ENCODE results near the gene CMTR1. TPM values are rescaled to one million over a fixed set of nuclear protein-coding genes. Genes with fewer than 3 reads are reported as not detected.

The CMTR1 gene
- total RNA-seq, 1 experiment from 2014 or later = 37.7 TPM

DNA sequence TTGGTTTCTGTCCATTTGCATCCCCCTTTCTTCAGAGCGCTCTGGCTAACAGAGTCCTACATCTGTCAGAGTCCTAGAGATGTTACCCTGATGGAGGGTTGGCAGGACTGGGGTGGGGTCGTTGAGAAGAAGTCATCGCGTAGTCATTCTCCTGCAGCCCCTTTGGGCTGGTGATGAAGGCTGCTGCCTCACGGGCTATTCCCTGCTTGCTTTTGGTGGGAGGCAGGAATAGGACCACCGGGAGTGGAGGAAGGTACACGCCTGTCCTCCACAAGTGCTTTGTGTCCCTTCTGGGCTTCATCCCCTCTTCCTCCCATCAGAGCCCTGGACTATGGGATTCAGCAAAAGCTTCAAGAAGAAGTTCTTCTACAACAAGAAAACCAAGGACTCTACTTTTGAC, 45.8 kb downstream of the CMTR1 start:
- in situ Hi-C loops (cut with HindIII; ENCODE audit: low pct_unique_long_range_greater_than_20kb, low sequenced_read_pairs) (no loop called here), intact Hi-C loops (cut with micrococcal nuclease; ENCODE audit: unreplicated experiment) (no loop called here)
- Histone ChIP-seq H3K4me1 (ENCODE audit: control insufficient read depth, insufficient read depth, low read length) (no peaks in the 10 kb centered on the region; the same call in 1 of the 2 replicates), H3K9me3 (ENCODE audit: control insufficient read depth, insufficient read depth, low read depth, low read length) (no peaks in the 10 kb centered on the region), H3K27me3 (ENCODE audit: control insufficient read depth, insufficient read depth, low read length) (no peaks in the 10 kb centered on the region), H3K36me3 (ENCODE audit: control insufficient read depth, insufficient read depth, low read length) (0 out of 2 replicates have a peak, but pooled peaks cover 2% of the 10 kb centered on the region), H3K27ac (ENCODE audit: low read length) (no peak overlapping the region), H3K4me3 (ENCODE audit: low read depth in 2 of 2, low read length in 2 of 2) (no peak overlapping the region)
- POLR2A ChIA-PET = no interaction called here
- TF ChIP-seq, protein P1, sequence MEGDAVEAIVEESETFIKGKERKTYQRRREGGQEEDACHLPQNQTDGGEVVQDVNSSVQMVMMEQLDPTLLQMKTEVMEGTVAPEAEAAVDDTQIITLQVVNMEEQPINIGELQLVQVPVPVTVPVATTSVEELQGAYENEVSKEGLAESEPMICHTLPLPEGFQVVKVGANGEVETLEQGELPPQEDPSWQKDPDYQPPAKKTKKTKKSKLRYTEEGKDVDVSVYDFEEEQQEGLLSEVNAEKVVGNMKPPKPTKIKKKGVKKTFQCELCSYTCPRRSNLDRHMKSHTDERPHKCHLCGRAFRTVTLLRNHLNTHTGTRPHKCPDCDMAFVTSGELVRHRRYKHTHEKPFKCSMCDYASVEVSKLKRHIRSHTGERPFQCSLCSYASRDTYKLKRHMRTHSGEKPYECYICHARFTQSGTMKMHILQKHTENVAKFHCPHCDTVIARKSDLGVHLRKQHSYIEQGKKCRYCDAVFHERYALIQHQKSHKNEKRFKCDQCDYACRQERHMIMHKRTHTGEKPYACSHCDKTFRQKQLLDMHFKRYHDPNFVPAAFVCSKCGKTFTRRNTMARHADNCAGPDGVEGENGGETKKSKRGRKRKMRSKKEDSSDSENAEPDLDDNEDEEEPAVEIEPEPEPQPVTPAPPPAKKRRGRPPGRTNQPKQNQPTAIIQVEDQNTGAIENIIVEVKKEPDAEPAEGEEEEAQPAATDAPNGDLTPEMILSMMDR (IDR thresholded peaks at IDR 0.05) = no peak
- no peak for TF ChIP-seq TCF7L2 (IDR thresholded peaks at IDR 0.05; ENCODE audit: low read depth, low read length)
- no peak for TF ChIP-seq SIN3A (IDR thresholded peaks at IDR 0.05; ENCODE audit: borderline replicate concordance, insufficient read depth, low read depth, low read length)
- no peak for TF ChIP-seq POLR2AphosphoS5 (IDR thresholded peaks at IDR 0.05; ENCODE audit: low read depth, low read length)
- TF ChIP-seq, protein P2, sequence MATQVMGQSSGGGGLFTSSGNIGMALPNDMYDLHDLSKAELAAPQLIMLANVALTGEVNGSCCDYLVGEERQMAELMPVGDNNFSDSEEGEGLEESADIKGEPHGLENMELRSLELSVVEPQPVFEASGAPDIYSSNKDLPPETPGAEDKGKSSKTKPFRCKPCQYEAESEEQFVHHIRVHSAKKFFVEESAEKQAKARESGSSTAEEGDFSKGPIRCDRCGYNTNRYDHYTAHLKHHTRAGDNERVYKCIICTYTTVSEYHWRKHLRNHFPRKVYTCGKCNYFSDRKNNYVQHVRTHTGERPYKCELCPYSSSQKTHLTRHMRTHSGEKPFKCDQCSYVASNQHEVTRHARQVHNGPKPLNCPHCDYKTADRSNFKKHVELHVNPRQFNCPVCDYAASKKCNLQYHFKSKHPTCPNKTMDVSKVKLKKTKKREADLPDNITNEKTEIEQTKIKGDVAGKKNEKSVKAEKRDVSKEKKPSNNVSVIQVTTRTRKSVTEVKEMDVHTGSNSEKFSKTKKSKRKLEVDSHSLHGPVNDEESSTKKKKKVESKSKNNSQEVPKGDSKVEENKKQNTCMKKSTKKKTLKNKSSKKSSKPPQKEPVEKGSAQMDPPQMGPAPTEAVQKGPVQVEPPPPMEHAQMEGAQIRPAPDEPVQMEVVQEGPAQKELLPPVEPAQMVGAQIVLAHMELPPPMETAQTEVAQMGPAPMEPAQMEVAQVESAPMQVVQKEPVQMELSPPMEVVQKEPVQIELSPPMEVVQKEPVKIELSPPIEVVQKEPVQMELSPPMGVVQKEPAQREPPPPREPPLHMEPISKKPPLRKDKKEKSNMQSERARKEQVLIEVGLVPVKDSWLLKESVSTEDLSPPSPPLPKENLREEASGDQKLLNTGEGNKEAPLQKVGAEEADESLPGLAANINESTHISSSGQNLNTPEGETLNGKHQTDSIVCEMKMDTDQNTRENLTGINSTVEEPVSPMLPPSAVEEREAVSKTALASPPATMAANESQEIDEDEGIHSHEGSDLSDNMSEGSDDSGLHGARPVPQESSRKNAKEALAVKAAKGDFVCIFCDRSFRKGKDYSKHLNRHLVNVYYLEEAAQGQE (IDR thresholded peaks at IDR 0.05; ENCODE audit: insufficient read depth in 1 of 2, low read depth in 2 of 2, low read length in 1 of 2) = no peak
- no peak for DNase-seq (ENCODE audit: low read depth, low spot score)
- no TSS peak for BruUV-seq (replicated peaks)
- no peak for ATAC-seq
- CTCF ChIA-PET = no interaction called here

DNA sequence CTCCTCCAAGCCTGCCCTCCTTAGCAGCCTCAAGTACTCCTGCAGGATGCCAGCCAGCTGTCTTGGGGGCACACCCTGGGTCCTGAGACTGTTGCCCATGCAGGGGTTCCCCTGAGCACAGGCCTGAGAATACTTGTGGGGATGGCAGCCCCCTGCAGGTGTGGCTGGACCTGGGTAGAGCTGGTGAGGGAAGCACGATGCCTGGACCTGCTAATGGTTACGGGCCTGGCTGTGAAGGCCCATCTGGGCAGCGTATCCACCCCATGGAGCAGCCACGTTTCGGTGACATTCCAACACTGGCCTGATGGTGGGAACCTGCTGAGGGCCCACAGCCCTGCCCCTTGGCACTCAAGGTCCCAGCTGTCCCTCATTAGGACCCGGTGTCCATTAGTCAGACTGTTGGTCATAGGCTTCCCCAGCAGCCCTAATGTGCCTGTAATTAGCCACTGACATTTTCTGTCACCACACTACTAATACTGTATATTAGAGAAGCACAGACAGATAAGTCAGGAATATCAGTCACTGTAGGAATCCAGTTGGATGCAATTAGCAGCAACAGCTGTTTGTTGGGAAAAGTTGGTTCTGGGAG, 46.3 kb downstream of the CMTR1 start:
- Histone ChIP-seq H3K27me3 (ENCODE audit: control insufficient read depth, insufficient read depth, low read length) (no peaks in the 10 kb centered on the region), H3K27ac (ENCODE audit: low read length) (no peak overlapping the region), H3K4me1 (ENCODE audit: control insufficient read depth, insufficient read depth, low read length) (no peaks in the 10 kb centered on the region; the same call in 1 of the 2 replicates), H3K4me3 (ENCODE audit: low read depth in 2 of 2, low read length in 2 of 2) (no peak overlapping the region), H3K9me3 (ENCODE audit: control insufficient read depth, insufficient read depth, low read depth, low read length) (no peaks in the 10 kb centered on the region), H3K36me3 (ENCODE audit: control insufficient read depth, insufficient read depth, low read length) (no peaks in the 10 kb centered on the region)
- in situ Hi-C loops (cut with HindIII; ENCODE audit: low pct_unique_long_range_greater_than_20kb, low sequenced_read_pairs) (no loop called here), intact Hi-C loops (cut with micrococcal nuclease; ENCODE audit: unreplicated experiment) (no loop called here)
- BruUV-seq (replicated peaks) = no TSS peak
- ChIA-PET POLR2A (no interaction called here), CTCF (no interaction called here)
- TF ChIP-seq, protein P2 (IDR thresholded peaks at IDR 0.05; ENCODE audit: insufficient read depth in 1 of 2, low read depth in 2 of 2, low read length in 1 of 2) = no peak
- TF ChIP-seq POLR2AphosphoS5 (IDR thresholded peaks at IDR 0.05; ENCODE audit: low read depth, low read length) (no peak), TCF7L2 (IDR thresholded peaks at IDR 0.05; ENCODE audit: low read depth, low read length) (no peak), SIN3A (IDR thresholded peaks at IDR 0.05; ENCODE audit: borderline replicate concordance, insufficient read depth, low read depth, low read length) (no peak)
- TF ChIP-seq, protein P1 (IDR thresholded peaks at IDR 0.05) = no peak
- DNase-seq (ENCODE audit: low read depth, low spot score) = no peak
- no peak for ATAC-seq

Measured in Panc1 (cell line).